ENCODE data around the gene TAF4.

TAF4 gene

DNA sequence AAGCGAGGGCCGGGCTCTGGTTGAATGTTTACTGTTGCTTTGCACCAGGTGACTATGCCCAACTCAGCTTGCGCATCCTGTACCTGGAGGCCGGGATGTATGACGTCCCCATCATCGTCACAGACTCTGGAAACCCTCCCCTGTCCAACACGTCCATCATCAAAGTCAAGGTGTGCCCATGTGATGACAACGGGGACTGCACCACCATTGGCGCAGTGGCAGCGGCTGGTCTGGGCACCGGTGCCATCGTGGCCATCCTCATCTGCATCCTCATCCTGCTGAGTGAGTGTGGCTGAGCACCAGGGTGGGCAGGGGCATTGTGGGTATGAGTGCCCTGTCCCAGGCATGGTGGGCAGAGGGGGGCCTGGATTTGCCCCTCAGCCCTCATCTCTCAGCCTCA, 136.1 kb downstream of the TAF4 start:
- H3K9ac ChIP-seq (ENCODE audit: low read length): no peak overlapping the region
- no peaks in the 10 kb centered on the region for H3F3A ChIP-seq (ENCODE audit: insufficient read depth)
- no peaks in the 10 kb centered on the region for H3K9me3 ChIP-seq (ENCODE audit: insufficient read depth, low read length)
- H4K20me1 ChIP-seq (ENCODE audit: low read depth, low read length): no peaks in the 10 kb centered on the region
- no peak overlapping the region for H3K4me2 ChIP-seq (ENCODE audit: low read depth, low read length, poor library complexity, severe bottlenecking)
- H3K4me3 ChIP-seq (ENCODE audit: insufficient read depth, low read length, poor library complexity, severe bottlenecking): no peak overlapping the region
- H2AFZ ChIP-seq (ENCODE audit: low read depth, low read length, severe bottlenecking): no peak overlapping the region
- no peaks in the 10 kb centered on the region for H3K9me2 ChIP-seq (replicated peaks; ENCODE audit: insufficient read depth, low read length)
- no peaks in the 10 kb centered on the region for H3K27me3 ChIP-seq (ENCODE audit: low read length)
- H3K79me2 ChIP-seq (ENCODE audit: insufficient read depth, low read length): no peaks in the 10 kb centered on the region
- H3K36me3 ChIP-seq (ENCODE audit: low read length): no peaks in the 10 kb centered on the region
- H3K27ac ChIP-seq (ENCODE audit: low read depth, low read length): no peak overlapping the region
- no peak for TF ChIP-seq EZH2phosphoT487 (conservative IDR thresholded peaks at IDR 0.05; ENCODE audit: low read length)
- TF ChIP-seq, protein P1, sequence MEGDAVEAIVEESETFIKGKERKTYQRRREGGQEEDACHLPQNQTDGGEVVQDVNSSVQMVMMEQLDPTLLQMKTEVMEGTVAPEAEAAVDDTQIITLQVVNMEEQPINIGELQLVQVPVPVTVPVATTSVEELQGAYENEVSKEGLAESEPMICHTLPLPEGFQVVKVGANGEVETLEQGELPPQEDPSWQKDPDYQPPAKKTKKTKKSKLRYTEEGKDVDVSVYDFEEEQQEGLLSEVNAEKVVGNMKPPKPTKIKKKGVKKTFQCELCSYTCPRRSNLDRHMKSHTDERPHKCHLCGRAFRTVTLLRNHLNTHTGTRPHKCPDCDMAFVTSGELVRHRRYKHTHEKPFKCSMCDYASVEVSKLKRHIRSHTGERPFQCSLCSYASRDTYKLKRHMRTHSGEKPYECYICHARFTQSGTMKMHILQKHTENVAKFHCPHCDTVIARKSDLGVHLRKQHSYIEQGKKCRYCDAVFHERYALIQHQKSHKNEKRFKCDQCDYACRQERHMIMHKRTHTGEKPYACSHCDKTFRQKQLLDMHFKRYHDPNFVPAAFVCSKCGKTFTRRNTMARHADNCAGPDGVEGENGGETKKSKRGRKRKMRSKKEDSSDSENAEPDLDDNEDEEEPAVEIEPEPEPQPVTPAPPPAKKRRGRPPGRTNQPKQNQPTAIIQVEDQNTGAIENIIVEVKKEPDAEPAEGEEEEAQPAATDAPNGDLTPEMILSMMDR (IDR thresholded peaks at IDR 0.05; ENCODE audit: insufficient read depth, low read length, poor library complexity, severe bottlenecking): no peak

DNA sequence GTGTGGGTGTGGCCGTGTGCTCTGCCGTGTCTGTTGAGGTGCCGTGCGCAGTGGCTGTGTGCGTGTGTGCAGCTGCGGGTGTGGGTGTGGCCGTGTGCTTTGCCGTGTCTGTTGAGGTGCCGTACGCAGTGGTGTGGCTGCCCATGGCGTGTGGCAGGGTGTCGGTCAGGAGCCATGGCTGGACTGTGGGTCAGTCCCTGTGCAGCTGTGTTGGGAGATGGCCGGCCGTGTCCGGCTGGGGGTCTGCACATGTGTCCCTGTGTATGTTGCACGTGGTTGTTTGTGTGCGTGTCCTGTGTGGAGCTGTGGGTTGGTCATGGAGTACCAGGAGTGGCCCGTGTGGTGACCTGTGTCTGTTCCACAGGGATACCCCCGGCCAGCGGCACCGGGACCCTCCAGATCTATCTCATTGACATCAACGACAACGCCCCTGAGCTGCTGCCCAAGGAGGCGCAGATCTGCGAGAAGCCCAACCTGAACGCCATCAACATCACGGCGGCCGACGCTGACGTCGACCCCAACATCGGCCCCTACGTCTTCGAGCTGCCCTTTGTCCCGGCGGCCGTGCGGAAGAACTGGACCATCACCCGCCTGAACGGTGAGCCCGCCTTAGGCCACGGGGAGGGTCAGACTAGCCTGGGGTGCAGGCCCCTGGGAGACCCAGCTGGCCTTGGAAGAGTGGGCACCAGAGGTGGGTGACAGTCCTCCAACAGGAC, 137.7 kb downstream of the TAF4 start:
- Histone ChIP-seq H3F3A (ENCODE audit: insufficient read depth) (no peaks in the 10 kb centered on the region), H3K9ac (ENCODE audit: low read length) (no peak overlapping the region), H3K4me2 (ENCODE audit: low read depth, low read length, poor library complexity, severe bottlenecking) (no peak overlapping the region), H2AFZ (ENCODE audit: low read depth, low read length, severe bottlenecking) (no peak overlapping the region), H3K36me3 (ENCODE audit: low read length) (no peaks in the 10 kb centered on the region), H4K20me1 (ENCODE audit: low read depth, low read length) (no peaks in the 10 kb centered on the region), H3K4me3 (ENCODE audit: insufficient read depth, low read length, poor library complexity, severe bottlenecking) (no peak overlapping the region), H3K27ac (ENCODE audit: low read depth, low read length) (no peak overlapping the region), H3K9me2 (replicated peaks; ENCODE audit: insufficient read depth, low read length) (no peaks in the 10 kb centered on the region), H3K27me3 (ENCODE audit: low read length) (no peaks in the 10 kb centered on the region), H3K9me3 (ENCODE audit: insufficient read depth, low read length) (no peaks in the 10 kb centered on the region), H3K79me2 (ENCODE audit: insufficient read depth, low read length) (no peaks in the 10 kb centered on the region)
- TF ChIP-seq EZH2phosphoT487 (conservative IDR thresholded peaks at IDR 0.05; ENCODE audit: low read length): no peak
- TF ChIP-seq, protein P1 (IDR thresholded peaks at IDR 0.05; ENCODE audit: insufficient read depth, low read length, poor library complexity, severe bottlenecking): no peak

DNA sequence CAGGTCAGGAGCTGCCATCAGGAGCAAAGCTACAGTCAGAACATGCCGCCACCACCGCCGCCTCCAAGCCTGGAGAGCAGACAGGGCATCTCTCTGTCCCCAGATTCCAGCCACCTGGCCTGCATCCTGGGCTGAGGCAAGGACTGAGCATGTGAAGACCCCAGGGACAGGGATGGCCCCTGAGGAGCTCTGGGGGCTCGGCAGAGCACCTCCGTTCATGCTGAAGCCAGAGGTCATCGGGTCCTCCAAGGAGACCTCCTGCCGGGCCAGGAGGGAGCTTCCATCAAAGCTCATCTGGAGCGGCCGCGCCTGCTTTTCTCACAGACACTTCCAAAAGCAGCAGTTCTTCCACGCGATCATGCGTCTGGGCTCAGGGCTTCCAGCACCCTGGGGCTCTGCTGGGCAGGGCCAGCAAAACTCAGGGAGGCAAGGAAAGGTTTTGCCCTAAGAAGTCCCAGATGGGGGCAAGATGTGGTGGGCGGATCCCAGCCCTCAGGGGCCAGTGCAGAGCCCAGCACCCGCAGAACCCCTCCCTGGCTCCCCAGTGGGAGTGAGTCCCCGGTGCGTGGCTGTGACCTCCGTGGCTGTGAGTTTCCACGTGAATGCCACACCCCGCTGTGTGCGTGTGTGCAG, 138.4 kb downstream of the TAF4 start:
- Histone ChIP-seq H3K9ac (ENCODE audit: low read length) (no peak overlapping the region), H3K9me3 (ENCODE audit: insufficient read depth, low read length) (no peaks in the 10 kb centered on the region), H3K79me2 (ENCODE audit: insufficient read depth, low read length) (no peaks in the 10 kb centered on the region), H3K27me3 (ENCODE audit: low read length) (no peaks in the 10 kb centered on the region), H3K9me2 (replicated peaks; ENCODE audit: insufficient read depth, low read length) (no peaks in the 10 kb centered on the region), H3F3A (ENCODE audit: insufficient read depth) (no peaks in the 10 kb centered on the region), H3K4me3 (ENCODE audit: insufficient read depth, low read length, poor library complexity, severe bottlenecking) (no peak overlapping the region), H3K36me3 (ENCODE audit: low read length) (no peaks in the 10 kb centered on the region), H2AFZ (ENCODE audit: low read depth, low read length, severe bottlenecking) (no peak overlapping the region), H3K4me2 (ENCODE audit: low read depth, low read length, poor library complexity, severe bottlenecking) (no peak overlapping the region), H3K27ac (ENCODE audit: low read depth, low read length) (no peak overlapping the region), H4K20me1 (ENCODE audit: low read depth, low read length) (no peaks in the 10 kb centered on the region)
- no peak for TF ChIP-seq EZH2phosphoT487 (conservative IDR thresholded peaks at IDR 0.05; ENCODE audit: low read length)

DNA sequence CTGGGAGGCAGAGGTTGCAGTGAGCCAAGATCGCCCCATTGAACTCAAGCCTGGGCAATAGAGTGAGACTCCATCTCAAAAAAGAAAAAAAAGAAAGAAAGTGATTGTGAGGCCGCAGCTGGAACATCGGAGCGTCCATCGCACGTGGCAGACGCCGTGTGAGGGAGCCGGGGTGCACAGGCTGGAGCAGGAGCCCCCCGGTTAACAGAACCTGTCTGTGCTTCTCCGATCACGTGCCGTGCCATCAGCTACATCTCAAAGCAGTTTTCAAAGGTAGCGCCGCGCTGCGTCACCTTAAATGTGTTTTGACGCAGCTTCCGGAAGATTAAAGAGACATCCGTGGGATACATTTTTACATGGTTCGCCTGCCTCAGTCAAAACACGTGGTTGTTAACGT, 138.9 kb downstream of the TAF4 start:
- no peak for TF ChIP-seq EZH2phosphoT487 (conservative IDR thresholded peaks at IDR 0.05; ENCODE audit: low read length)
- TF ChIP-seq, protein P1 (IDR thresholded peaks at IDR 0.05; ENCODE audit: insufficient read depth, low read length, poor library complexity, severe bottlenecking): no peak
- no peak overlapping the region for H3K4me2 ChIP-seq (ENCODE audit: low read depth, low read length, poor library complexity, severe bottlenecking)
- H3K9me3 ChIP-seq (ENCODE audit: insufficient read depth, low read length): no peaks in the 10 kb centered on the region
- no peaks in the 10 kb centered on the region for H4K20me1 ChIP-seq (ENCODE audit: low read depth, low read length)
- H3K9me2 ChIP-seq (replicated peaks; ENCODE audit: insufficient read depth, low read length): no peaks in the 10 kb centered on the region
- no peak overlapping the region for H3K27ac ChIP-seq (ENCODE audit: low read depth, low read length)
- H2AFZ ChIP-seq (ENCODE audit: low read depth, low read length, severe bottlenecking): no peak overlapping the region
- no peaks in the 10 kb centered on the region for H3K79me2 ChIP-seq (ENCODE audit: insufficient read depth, low read length)
- no peaks in the 10 kb centered on the region for H3F3A ChIP-seq (ENCODE audit: insufficient read depth)
- H3K36me3 ChIP-seq (ENCODE audit: low read length): no peaks in the 10 kb centered on the region
- H3K4me3 ChIP-seq (ENCODE audit: insufficient read depth, low read length, poor library complexity, severe bottlenecking): no peak overlapping the region
- H3K27me3 ChIP-seq (ENCODE audit: low read length): no peaks in the 10 kb centered on the region
- H3K9ac ChIP-seq (ENCODE audit: low read length): no peak overlapping the region
